Calu3 (cell line): ENCODE measurements around the gene TP63. TPM values are rescaled to one million over a fixed set of nuclear protein-coding genes. Genes with fewer than 3 reads are reported as not detected.

Source experiments
- BruUV-seq: library from RNA; stranded (reverse); fragments of 400-500 nt; replicated peaks from 2 replicates; lab custom pipeline; 2021; lab: Mats Ljungman, UMichigan
- CTCF ChIA-PET: fragments of 300-600 bp; sonication (Branson Sonifier 250); formaldehyde crosslinking; loops from one replicate; lab custom pipeline; 2022; ENCODE audit warnings: antibody characterized with exemption; lab: Charles Lee
- DNase-seq: peaks from one replicate; pipeline ENCODE4 v3.0.0; 2022
- H3K27ac Mint-ChIP-seq: one replicate; pipeline ENCODE4 v1.8.0; 2022; ENCODE audit warnings: mixed read lengths; ENCODE audit not compliant: unreplicated experiment
- H3K27me3 Mint-ChIP-seq: one replicate; pipeline ENCODE4 v1.8.0; 2022; ENCODE audit warnings: mixed read lengths; ENCODE audit not compliant: unreplicated experiment
- H3K36me3 Mint-ChIP-seq: one replicate; pipeline ENCODE4 v1.8.0; 2022; ENCODE audit warnings: mild to moderate bottlenecking, moderate library complexity, mixed read lengths; ENCODE audit not compliant: insufficient read depth, unreplicated experiment
- H3K4me1 Mint-ChIP-seq: one replicate; pipeline ENCODE4 v1.8.0; 2022; ENCODE audit warnings: mild to moderate bottlenecking, low read depth, mixed read lengths; ENCODE audit not compliant: unreplicated experiment
- H3K4me3 Mint-ChIP-seq: one replicate; pipeline ENCODE4 v1.8.0; 2022; ENCODE audit warnings: mild to moderate bottlenecking, low read depth, moderate library complexity, mixed read lengths; ENCODE audit not compliant: unreplicated experiment
- H3K9me3 Mint-ChIP-seq: one replicate; pipeline ENCODE4 v1.8.0; 2022; ENCODE audit warnings: low read depth, mixed read lengths; ENCODE audit not compliant: unreplicated experiment
- CTCF ChIP-seq: fragments of 200-600 bp; IDR thresholded peaks from one replicate; pipeline ENCODE4 v1.8.0; 2022; ENCODE audit warnings: antibody characterized with exemption; ENCODE audit not compliant: unreplicated experiment
- intact Hi-C: fragments of 100-400 bp; cut with micrococcal nuclease; formaldehyde crosslinking; loops from one replicate; pipeline ENCODE4 v1.10.0; 2022; ENCODE audit not compliant: unreplicated experiment
- total RNA-seq: library from RNA; stranded (reverse); gene quantifications from 2 replicates; pipeline ENCODE4 v1.2.3, GENCODE V29; 2022

TP63 gene
- total RNA-seq, 1 experiment from 2014 or later, result not detected

DNA sequence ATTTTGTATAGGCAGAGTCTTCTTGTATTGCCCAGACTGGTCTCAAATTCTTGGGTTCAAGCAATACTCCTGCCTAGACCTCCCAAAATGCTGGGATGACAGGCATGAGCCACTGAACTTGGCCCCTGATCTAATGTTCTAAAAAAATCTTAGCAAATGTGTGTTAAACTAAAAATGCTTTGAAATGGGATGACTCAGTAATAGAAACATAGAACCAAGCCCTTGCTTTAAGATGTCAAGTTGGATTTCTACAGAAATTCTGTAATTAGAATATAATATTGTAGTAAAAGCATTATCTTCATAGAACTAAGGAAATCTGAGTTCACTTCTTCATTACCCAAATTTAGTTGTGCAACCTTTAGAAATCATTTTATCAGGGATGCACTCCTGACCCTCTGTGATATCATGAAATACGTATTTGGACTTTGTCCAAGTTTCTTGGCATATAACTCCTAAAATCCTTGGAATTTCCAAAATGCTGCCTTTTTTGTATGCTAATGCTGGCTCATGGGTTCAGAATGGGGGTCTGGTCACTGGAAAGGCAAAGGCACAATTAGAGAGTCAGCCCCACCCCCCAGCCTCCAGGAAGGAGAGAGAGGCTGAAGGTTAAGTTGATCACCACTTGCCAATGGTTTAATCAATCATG, 217.3 kb downstream of the TP63 start:
- no peaks in the 10 kb centered on the region for H3K27me3 Mint-ChIP-seq
- H3K4me1 Mint-ChIP-seq, result peaks cover 2% of the 10 kb centered on the region
- no peak overlapping the region for H3K27ac Mint-ChIP-seq
- CTCF ChIA-PET, result no interaction called here
- H3K36me3 Mint-ChIP-seq, result no peaks in the 10 kb centered on the region
- BruUV-seq, result no TSS peak
- H3K9me3 Mint-ChIP-seq, result no peaks in the 10 kb centered on the region
- no peak for DNase-seq
- H3K4me3 Mint-ChIP-seq, result no peak overlapping the region
- intact Hi-C loops, result no loop called here
- TF ChIP-seq CTCF, result no peak

DNA sequence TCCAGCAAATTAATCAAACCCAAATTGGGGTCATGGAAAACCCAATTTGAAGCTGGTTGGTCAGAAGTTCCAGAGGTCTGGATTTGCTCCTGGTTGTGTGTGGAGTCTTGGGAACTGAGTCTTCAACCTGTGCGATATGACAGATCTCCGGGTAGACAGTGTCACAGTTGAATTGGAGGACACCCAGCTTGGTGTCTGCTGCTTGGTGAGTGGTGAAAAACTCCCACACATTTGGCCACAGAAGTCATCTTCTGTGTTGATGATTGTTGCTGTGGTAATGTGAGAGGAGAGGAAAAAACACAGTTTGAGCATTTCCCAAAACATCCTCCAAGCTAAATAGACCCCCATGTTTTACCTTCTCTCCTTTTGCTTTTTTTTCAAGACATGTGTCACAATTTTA, 218.1 kb downstream of the TP63 start:
- no peak for TF ChIP-seq CTCF
- intact Hi-C loops, result no loop called here
- BruUV-seq, result no TSS peak

GRCh38 chr3:189851682-189852081, 220.5 kb downstream of the TP63 start:
- Mint-ChIP-seq H3K36me3 (no peaks in the 10 kb centered on the region), H3K4me3 (no peak overlapping the region), H3K27me3 (no peaks in the 10 kb centered on the region), H3K27ac (no peak overlapping the region), H3K9me3 (no peaks in the 10 kb centered on the region), H3K4me1 (no peaks in the 10 kb centered on the region)
- TF ChIP-seq CTCF, result no peak
- BruUV-seq, result no TSS peak
- CTCF ChIA-PET, result no interaction called here
- intact Hi-C loops, result no loop called here
- DNase-seq, result no peak

More for the DNA sequence above, 218.1 kb downstream of the TP63 start:
- Mint-ChIP-seq H3K36me3 (no peaks in the 10 kb centered on the region), H3K27me3 (no peaks in the 10 kb centered on the region), H3K9me3 (no peaks in the 10 kb centered on the region), H3K4me1 (no peaks in the 10 kb centered on the region), H3K4me3 (no peak overlapping the region), H3K27ac (no peak overlapping the region)
- CTCF ChIA-PET, result interaction anchor here (0.7 kb wide), 1 partner anchor 22 kb away, joined by 3 read pairs; no protein-coding TSS in a partner anchor
- DNase-seq, result no peak

DNA sequence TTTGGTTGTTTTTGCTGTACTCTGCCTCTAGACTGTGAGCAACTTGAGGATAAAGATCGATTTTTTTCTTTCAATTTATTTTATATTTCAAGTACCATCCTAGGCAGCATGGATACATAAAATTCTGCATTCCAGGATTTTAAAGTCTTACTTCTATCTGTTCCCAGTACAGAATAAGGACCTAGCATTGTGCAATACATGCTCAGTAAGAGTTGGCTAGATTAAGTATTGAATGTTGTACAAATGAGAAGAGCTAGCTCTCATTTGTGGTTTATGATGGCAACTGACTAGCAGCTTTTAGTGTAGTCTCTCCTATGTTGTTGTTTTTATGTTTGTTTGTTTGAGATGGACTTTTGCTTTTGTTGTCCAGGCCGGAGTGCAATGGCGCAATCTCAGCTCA, 222.7 kb downstream of the TP63 start:
- H3K4me1 Mint-ChIP-seq, result no peaks in the 10 kb centered on the region
- H3K4me3 Mint-ChIP-seq, result no peak overlapping the region
- no peaks in the 10 kb centered on the region for H3K9me3 Mint-ChIP-seq
- no peak for DNase-seq
- no peak overlapping the region for H3K27ac Mint-ChIP-seq
- intact Hi-C loops, result no loop called here
- no peak for TF ChIP-seq CTCF
- no peaks in the 10 kb centered on the region for H3K27me3 Mint-ChIP-seq
- CTCF ChIA-PET, result no interaction called here
- BruUV-seq, result no TSS peak
- H3K36me3 Mint-ChIP-seq, result no peaks in the 10 kb centered on the region
